Right ventricle myocardium superior (tissue), 1 donor: ENCODE data around the gene DCDC2. TPM values are rescaled to one million over a fixed set of nuclear protein-coding genes. Genes with fewer than 3 reads are reported as not detected.
A peak's percentile ranks its signal among the peaks of the same experiment; 100 is the strongest.
"Not testable (repeated sequence)": the region's sequence is repeated elsewhere in the genome, so short reads cannot be mapped to it uniquely, and the experiment has no call there.

Source experiments
- ATAC-seq: fragments of 200-7000 bp; cut with Tn5 transposase; one replicate; pipeline ENCODE4 v1.9.1; 2020; ENCODE audit warnings: mild to moderate bottlenecking; ENCODE audit not compliant: poor library complexity
- DNase-seq: peaks from one replicate; pipeline ENCODE4 v3.0.0-alpha.2; 2020
- intact Hi-C: fragments of 100-400 bp; cut with DNase I; formaldehyde crosslinking; loops from one replicate; pipeline ENCODE4 v1.11.2; 2022
- total RNA-seq: library from RNA; stranded (reverse); fragmentation: NEBNext Ultra II Directional; extraction: Animal tissue kit (Norgen Biotek cat#: 25700); gene quantifications from one replicate; pipeline ENCODE4 v1.2.1, GENCODE V29; 2021
- donor health status: DM: no; HTN: yes; CAD: no; lungs with severe emphysema.

DCDC2 gene
- total RNA-seq, 1 donor from 2014 or later: not detected

GRCh38 chr6:24287239-24287638, 70.6 kb downstream of the DCDC2 start:
- no peak for DNase-seq
- no peak for ATAC-seq
- intact Hi-C loops: loop anchor here (5.0 kb wide), 1 partner anchor 100 kb away; no protein-coding TSS in a partner anchor

- DNase-seq (no peak), ATAC-seq (no peak)
- intact Hi-C loops: no loop called here
Measured at GRCh38 chr6:24284006-24284405, 73.9 kb downstream of the DCDC2 start.

- peak; percentile 73 for DNase-seq
- peak; percentile 97 for ATAC-seq
- intact Hi-C loops: no loop called here
Measured at GRCh38 chr6:24283043-24283985, 74.5 kb downstream of the DCDC2 start.

- no peak for ATAC-seq
- no peak for DNase-seq
- intact Hi-C loops: no loop called here
Measured at GRCh38 chr6:24274441-24275083, 83.3 kb downstream of the DCDC2 start.

GRCh38 chr6:24273096-24273870, 84.6 kb downstream of the DCDC2 start:
- ATAC-seq (no peak), DNase-seq (no peak)
- intact Hi-C loops: no loop called here

GRCh38 chr6:24272553-24272952, 85.3 kb downstream of the DCDC2 start:
- ATAC-seq: no peak
- no peak for DNase-seq
- intact Hi-C loops: no loop called here

GRCh38 chr6:24272148-24272547, 85.7 kb downstream of the DCDC2 start:
- intact Hi-C loops: no loop called here
- DNase-seq (no peak), ATAC-seq (no peak)

- intact Hi-C loops: no loop called here
- ATAC-seq: no peak
- no peak for DNase-seq
Measured at GRCh38 chr6:24270011-24270410, 87.8 kb downstream of the DCDC2 start.

GRCh38 chr6:24258214-24258613, 99.6 kb downstream of the DCDC2 start:
- ATAC-seq, intact Hi-C loops: not testable (repeated sequence)

GRCh38 chr6:24257282-24257681, 100.6 kb downstream of the DCDC2 start:
- intact Hi-C loops: no loop called here
- DNase-seq (no peak), ATAC-seq (no peak)

More at GRCh38 chr6:24258214-24258613, 99.6 kb downstream of the DCDC2 start:
- not testable (repeated sequence) for DNase-seq

GRCh38 chr6:24255676-24256075, 102.2 kb downstream of the DCDC2 start:
- ATAC-seq (no peak), DNase-seq (no peak)
- intact Hi-C loops: no loop called here

GRCh38 chr6:24253360-24253759, 104.5 kb downstream of the DCDC2 start:
- DNase-seq: no peak
- intact Hi-C loops: no loop called here
- ATAC-seq: no peak

GRCh38 chr6:24252280-24252679, 105.6 kb downstream of the DCDC2 start:
- no peak for DNase-seq
- ATAC-seq: no peak
- intact Hi-C loops: no loop called here

- ATAC-seq (no peak), DNase-seq (no peak)
- intact Hi-C loops: no loop called here
Measured at GRCh38 chr6:24251339-24251738, 106.5 kb downstream of the DCDC2 start.

- ATAC-seq: no peak
- no peak for DNase-seq
- intact Hi-C loops: no loop called here
Measured at GRCh38 chr6:24249926-24250325, 107.9 kb downstream of the DCDC2 start.

- no peak for ATAC-seq
- intact Hi-C loops: no loop called here
- DNase-seq: no peak
Measured at GRCh38 chr6:24245275-24245674, 112.6 kb downstream of the DCDC2 start.

GRCh38 chr6:24242924-24243323, 114.9 kb downstream of the DCDC2 start:
- DNase-seq: no peak
- ATAC-seq: no peak
- intact Hi-C loops: no loop called here

GRCh38 chr6:24241779-24242178, 116.1 kb downstream of the DCDC2 start:
- DNase-seq, intact Hi-C loops, ATAC-seq: not testable (repeated sequence)

- ATAC-seq (no peak), DNase-seq (no peak)
- intact Hi-C loops: no loop called here
Measured at GRCh38 chr6:24240943-24241342, 116.9 kb downstream of the DCDC2 start.
